ENCODE measurements around the gene SORCS3. TPM values are rescaled to one million over a fixed set of nuclear protein-coding genes. Genes with fewer than 3 reads are reported as not detected.

Gene SORCS3
- total RNA-seq, 2 experiments from 2014 or later: not detected

DNA sequence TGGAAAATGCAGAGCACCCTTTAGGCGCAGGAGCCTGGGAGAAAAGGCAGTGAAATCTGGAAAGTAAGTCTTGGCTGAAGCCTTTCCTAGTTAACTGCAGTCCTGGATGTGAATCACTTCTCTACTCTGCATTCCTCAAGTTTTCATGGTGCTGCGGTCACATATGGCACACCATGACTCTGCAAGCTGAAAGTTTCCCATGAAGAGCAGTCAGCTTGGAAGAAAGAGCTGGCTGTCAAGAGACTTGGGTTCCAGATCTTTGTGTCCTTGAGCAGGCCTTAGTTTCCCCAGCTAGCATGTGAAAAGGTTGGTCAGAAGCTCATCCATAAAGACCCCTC lies 548.3 kb downstream of the SORCS3 start:
- DNase-seq: no peak
- Mint-ChIP-seq H3K27me3 (no peaks in the 10 kb centered on the region), H3K36me3 (no peaks in the 10 kb centered on the region), H3K4me3 (no peak overlapping the region), H3K9me3 (ENCODE audit: low read depth) (no peaks in the 10 kb centered on the region), H3K4me1 (no peaks in the 10 kb centered on the region), H3K27ac (no peak overlapping the region)
- CTCF ChIA-PET: no interaction called here
- ATAC-seq: no peak

DNA sequence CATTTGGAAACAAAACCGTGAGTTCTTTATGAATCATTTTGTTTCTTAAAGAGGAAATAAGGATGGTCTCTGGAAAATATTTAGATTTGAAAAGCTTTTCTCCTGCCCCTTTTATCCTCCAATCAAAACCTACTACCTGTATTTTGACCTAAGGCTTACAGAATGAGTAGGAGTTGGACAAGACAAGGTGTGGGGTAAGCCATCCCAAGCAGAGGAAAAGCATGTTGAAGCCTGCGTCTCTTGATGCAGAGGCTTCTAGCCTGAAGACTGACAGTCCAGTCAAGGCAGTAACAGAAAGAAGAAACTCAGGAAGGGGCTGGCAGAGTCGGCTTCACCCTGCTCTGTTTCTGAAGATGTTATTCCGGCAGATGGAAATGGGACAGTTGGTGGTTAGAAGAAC lies 551.1 kb downstream of the SORCS3 start:
- Mint-ChIP-seq H3K36me3 (no peaks in the 10 kb centered on the region), H3K4me3 (no peak overlapping the region), H3K27me3 (no peaks in the 10 kb centered on the region), H3K27ac (no peak overlapping the region), H3K4me1 (no peaks in the 10 kb centered on the region), H3K9me3 (ENCODE audit: low read depth) (peaks cover 2% of the 10 kb centered on the region)
- DNase-seq (no peak), ATAC-seq (no peak)
- CTCF ChIA-PET: no interaction called here

DNA sequence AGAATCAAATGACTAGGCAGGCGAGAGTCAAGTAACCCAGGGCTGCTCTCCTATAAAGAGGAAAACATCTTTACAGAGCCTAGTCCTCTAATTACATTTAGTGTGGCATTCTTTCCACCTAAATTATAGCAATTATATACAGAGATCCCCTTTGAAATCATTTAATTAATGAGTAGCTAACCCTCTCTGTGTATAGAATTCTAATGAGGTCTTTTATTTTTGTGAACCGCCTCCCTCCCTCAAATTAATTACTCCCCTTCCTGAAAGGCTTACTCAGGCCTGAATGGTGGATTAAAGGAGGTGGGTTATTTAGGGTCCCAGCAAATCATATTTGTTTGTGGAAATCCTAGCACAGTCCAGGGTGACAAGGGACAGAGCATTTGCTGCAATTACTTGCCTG lies 551.8 kb downstream of the SORCS3 start:
- H3K4me1 Mint-ChIP-seq: no peaks in the 10 kb centered on the region
- H3K27ac Mint-ChIP-seq: no peak overlapping the region
- no peaks in the 10 kb centered on the region for H3K27me3 Mint-ChIP-seq
- peaks cover 2% of the 10 kb centered on the region for H3K9me3 Mint-ChIP-seq (ENCODE audit: low read depth)
- H3K4me3 Mint-ChIP-seq: no peak overlapping the region
- no peak for DNase-seq
- CTCF ChIA-PET: no interaction called here
- ATAC-seq: no peak
- no peaks in the 10 kb centered on the region for H3K36me3 Mint-ChIP-seq

DNA sequence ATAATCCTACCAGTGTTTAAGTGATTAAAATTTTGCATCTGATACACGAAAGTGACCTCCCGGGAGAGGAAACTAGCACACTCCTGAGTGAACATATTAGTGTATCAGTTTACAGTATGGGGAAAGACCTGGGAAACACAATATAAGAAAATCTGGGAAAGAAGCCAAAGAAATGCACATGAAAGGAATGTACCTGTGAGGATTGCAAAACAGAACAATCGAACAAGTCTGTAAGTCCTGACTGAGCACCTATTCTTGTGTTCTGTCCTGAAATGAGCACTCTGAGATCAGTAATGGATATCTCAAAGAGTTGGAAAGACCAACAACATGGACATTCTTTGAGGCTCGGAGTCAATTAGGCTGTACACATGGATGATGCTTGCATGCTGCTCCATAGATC lies 554.7 kb downstream of the SORCS3 start:
- H3K27ac Mint-ChIP-seq: no peak overlapping the region
- H3K4me3 Mint-ChIP-seq: no peak overlapping the region
- ATAC-seq (no peak), DNase-seq (no peak)
- no peaks in the 10 kb centered on the region for H3K27me3 Mint-ChIP-seq
- H3K9me3 Mint-ChIP-seq (ENCODE audit: low read depth): peaks cover 4% of the 10 kb centered on the region
- H3K4me1 Mint-ChIP-seq: no peaks in the 10 kb centered on the region
- CTCF ChIA-PET: no interaction called here
- no peaks in the 10 kb centered on the region for H3K36me3 Mint-ChIP-seq

DNA sequence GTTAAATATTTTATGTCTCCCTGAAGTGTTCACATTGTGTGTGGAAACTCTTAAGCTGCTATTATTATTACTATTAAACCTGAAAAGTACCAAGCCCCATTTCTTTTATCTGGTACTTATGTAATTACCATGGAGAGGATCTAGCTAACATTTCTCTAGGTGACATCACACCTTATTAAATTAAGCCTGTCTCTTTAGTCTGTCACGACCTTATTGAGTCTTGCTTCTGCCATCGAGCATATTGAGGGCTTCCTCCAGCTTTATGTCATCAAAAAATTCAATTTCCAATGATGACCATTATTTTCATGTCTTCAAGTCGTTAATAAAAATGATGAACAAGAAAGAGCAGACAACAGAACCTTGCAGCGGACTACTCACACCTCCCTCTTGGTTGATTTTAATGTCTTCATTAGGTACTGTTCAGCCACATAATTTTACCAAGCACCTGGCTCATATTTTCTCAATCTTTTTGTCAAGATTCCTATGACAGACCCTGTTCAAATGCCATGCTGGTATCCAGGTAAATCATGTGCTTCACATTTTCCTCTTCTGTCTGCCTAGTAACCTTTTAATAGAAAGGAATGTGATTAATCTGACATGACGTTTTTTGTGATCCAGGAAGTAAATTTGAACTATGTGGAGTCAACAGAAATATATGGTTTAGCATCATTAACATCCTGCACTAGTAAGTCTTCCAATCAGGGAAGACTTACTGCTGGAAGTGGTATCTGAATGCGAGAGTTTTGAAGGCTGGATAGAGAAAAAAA lies 556.7 kb downstream of the SORCS3 start:
- Mint-ChIP-seq H3K4me1 (no peaks in the 10 kb centered on the region), H3K9me3 (ENCODE audit: low read depth) (peaks cover 7% of the 10 kb centered on the region), H3K4me3 (no peak overlapping the region), H3K36me3 (no peaks in the 10 kb centered on the region), H3K27me3 (no peaks in the 10 kb centered on the region), H3K27ac (no peak overlapping the region)
- CTCF ChIA-PET: no interaction called here
- DNase-seq (no peak), ATAC-seq (no peak)

DNA sequence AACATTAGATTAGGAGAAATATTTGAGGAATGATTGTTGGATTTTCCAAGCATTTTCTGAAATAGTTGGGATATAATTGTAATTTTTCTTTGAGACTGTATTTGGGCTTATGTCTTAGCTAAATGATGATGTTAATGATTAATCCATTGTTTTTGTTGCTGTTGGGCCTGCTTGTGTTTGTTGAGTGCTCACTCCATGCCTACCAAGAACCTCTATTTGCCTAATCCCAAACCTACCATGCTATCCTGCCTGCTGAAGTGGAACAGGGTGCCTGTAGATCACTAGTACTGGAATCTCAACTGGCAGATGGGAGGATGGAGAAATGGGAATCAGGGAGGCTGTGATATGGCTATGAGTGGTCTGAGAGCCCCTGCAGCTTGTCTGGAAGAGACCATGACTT lies 565.5 kb downstream of the SORCS3 start:
- Mint-ChIP-seq H3K27me3 (no peaks in the 10 kb centered on the region), H3K36me3 (no peaks in the 10 kb centered on the region), H3K4me1 (no peaks in the 10 kb centered on the region), H3K9me3 (ENCODE audit: low read depth) (peaks cover 5% of the 10 kb centered on the region), H3K27ac (no peak overlapping the region), H3K4me3 (no peak overlapping the region)
- DNase-seq: no peak
- no peak for ATAC-seq
- CTCF ChIA-PET: no interaction called here

DNA sequence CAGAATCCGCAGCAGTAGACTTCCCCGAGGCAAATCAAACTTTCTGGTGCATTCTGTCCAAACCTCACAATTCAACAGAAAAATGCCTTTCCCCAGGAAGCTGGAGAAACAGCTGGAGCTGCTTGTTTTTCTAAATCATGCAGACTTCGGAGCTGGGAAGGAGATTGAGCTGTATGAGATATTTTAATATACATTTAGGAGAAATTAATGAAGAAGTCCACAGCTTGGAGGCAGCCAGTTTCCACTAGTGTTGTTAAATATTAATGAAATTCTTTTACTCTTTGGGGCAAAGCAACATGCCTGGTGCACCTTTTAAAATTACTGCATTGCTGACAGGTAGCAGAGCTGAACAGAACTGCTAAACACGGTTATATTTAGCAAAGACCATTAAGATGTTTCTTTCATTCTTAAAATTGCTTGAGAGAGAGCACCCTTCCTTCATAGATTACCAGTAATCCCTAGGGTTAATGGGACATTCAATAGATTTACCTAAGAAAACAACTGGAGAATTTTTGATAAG lies 566.4 kb downstream of the SORCS3 start:
- Mint-ChIP-seq H3K27ac (no peak overlapping the region), H3K36me3 (no peaks in the 10 kb centered on the region), H3K9me3 (ENCODE audit: low read depth) (peaks cover 2% of the 10 kb centered on the region), H3K4me1 (no peaks in the 10 kb centered on the region), H3K4me3 (no peak overlapping the region), H3K27me3 (no peaks in the 10 kb centered on the region)
- CTCF ChIA-PET: no interaction called here
- DNase-seq (no peak), ATAC-seq (no peak)

DNA sequence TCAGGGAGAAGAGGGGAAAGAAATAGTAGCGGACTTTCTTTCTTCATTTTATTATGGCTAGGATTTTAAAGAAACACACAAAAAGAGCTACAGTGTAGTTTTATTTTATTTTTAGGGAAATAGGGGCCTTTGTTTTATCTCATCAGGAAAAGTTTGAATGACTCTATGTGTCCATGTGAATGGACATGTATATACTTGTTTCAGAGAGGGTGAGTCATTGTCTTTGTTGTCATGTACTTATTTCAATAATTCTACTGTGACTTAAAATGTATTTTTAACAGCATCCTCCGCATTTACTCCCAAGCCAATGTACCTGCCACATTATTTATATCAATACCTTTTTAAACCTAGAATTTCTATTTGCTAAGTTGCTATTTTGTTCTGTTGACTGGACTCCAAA lies 569.5 kb downstream of the SORCS3 start:
- H3K27me3 Mint-ChIP-seq: no peaks in the 10 kb centered on the region

DNA sequence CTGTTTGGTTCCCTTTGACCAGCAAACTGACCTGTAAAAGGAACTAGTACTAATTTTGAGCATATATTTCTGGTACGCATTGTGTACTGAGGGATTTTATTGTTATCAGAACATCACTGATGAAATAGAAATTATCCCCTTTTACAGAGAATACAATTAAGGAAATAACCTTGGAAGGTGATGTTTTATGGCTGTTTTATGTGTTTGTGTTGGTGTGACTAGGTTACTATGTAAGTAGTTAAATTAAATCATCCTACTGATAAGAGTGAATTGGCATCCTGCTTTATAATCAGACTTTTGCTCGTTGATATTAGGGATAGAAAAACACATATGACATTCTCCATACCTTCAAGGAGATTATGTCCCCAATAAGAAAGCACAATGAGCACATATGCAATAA lies 596.6 kb downstream of the SORCS3 start:
- Mint-ChIP-seq H3K9me3 (ENCODE audit: low read depth) (no peaks in the 10 kb centered on the region), H3K4me3 (no peak overlapping the region), H3K27ac (no peak overlapping the region), H3K36me3 (no peaks in the 10 kb centered on the region), H3K4me1 (no peaks in the 10 kb centered on the region), H3K27me3 (no peaks in the 10 kb centered on the region)
- CTCF ChIA-PET: no interaction called here
- ATAC-seq (no peak), DNase-seq (no peak)

More for the DNA sequence above, 569.5 kb downstream of the SORCS3 start:
- Mint-ChIP-seq H3K9me3 (ENCODE audit: low read depth) (peaks cover 2% of the 10 kb centered on the region), H3K27ac (no peak overlapping the region), H3K36me3 (no peaks in the 10 kb centered on the region), H3K4me3 (no peak overlapping the region), H3K4me1 (no peaks in the 10 kb centered on the region)
- DNase-seq: no peak
- no peak for ATAC-seq
- CTCF ChIA-PET: no interaction called here

DNA sequence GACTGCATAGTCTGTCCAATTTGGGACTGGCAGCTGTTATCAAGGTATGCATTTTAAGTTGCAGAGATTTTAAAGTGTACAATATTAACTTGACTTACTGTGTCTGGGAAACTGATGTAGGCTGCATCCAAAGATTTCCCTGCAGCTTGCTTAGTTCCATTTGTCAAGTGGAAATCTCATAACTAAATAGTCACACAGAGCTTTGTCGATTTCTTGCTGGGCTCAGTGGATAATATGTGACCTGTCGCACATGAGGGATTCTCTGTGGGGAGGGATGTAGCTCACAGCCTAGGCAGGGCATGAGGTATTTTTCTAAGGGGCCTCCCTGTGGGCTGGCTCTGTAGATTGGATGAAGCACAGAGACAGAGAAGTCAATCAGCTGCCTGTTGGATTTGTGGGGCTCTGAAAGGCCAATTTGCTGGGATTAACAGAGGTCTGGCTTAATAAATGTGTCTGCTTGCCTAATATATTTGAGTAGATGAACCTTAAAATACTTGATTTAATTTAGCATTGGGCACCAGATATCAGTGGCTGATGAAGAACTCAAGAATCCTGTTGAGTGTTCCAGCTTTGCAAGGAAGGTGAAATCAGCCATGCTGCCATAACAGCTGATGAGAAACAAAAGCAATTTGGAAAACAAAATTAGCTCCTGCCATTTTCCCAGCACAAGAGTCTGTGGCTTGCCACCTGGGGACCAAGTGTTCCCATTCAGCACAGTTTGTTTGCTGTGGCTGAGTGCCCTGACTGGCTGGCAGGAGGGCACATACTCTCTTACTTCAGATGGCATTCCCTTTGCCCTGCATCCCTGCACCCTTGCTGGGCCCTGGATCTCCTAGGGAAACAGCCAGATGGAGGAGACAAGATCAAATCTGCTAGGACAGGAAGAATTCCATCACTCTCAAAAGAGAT lies 598.5 kb downstream of the SORCS3 start:
- Mint-ChIP-seq H3K9me3 (ENCODE audit: low read depth) (no peaks in the 10 kb centered on the region), H3K4me3 (no peak overlapping the region), H3K27ac (no peak overlapping the region), H3K27me3 (no peaks in the 10 kb centered on the region), H3K36me3 (no peaks in the 10 kb centered on the region), H3K4me1 (no peaks in the 10 kb centered on the region)
- DNase-seq: no peak
- CTCF ChIA-PET: no interaction called here
- no peak for ATAC-seq

DNA sequence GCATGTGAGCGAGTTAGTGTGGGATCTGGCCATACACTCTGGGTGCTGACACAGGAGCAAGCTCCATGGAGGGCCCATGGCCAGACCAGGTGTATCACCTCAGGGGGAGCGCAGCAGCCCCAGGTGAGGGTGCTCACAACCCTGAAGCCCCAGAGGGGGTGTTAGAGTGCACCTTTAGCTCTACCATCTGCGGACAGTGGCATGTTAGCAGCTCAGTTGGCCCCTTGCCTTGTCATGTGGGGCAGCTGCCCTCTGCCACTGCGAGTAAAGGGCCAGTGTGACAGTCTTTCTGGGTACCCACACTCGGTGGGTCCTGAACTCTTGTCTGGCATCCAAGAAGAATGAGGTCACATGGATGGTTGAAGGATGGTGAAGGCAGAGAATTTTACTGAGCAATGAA lies 600.2 kb downstream of the SORCS3 start:
- CTCF ChIA-PET: no interaction called here
- Mint-ChIP-seq H3K27me3 (no peaks in the 10 kb centered on the region), H3K4me3 (no peak overlapping the region), H3K4me1 (no peaks in the 10 kb centered on the region), H3K27ac (no peak overlapping the region), H3K9me3 (ENCODE audit: low read depth) (no peaks in the 10 kb centered on the region), H3K36me3 (no peaks in the 10 kb centered on the region)
- ATAC-seq (no peak), DNase-seq (no peak)

DNA sequence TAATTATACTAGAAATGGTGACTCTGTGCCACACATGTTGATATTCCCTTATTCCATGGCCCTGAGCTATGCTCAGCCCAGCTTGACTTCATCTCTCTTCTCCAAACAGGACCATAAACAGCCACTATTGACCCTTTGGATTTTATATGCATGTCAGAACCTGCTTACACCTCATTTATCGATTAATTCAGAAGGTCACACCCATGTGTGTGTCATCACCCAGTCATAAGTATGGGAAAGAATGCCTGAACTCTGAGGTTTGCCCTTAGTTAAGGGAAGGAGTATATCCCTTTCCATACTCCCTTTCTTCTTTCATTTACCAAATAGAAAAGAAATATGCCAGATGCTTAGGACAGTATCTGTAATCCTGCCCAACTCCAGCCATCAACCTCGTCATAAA lies 602.3 kb downstream of the SORCS3 start:
- no peak overlapping the region for H3K4me3 Mint-ChIP-seq
- H3K36me3 Mint-ChIP-seq: no peaks in the 10 kb centered on the region
- H3K27me3 Mint-ChIP-seq: no peaks in the 10 kb centered on the region
- H3K4me1 Mint-ChIP-seq: no peaks in the 10 kb centered on the region
- H3K27ac Mint-ChIP-seq: no peak overlapping the region
- CTCF ChIA-PET: no interaction called here
- DNase-seq (no peak), ATAC-seq (no peak)
- H3K9me3 Mint-ChIP-seq (ENCODE audit: low read depth): no peaks in the 10 kb centered on the region

DNA sequence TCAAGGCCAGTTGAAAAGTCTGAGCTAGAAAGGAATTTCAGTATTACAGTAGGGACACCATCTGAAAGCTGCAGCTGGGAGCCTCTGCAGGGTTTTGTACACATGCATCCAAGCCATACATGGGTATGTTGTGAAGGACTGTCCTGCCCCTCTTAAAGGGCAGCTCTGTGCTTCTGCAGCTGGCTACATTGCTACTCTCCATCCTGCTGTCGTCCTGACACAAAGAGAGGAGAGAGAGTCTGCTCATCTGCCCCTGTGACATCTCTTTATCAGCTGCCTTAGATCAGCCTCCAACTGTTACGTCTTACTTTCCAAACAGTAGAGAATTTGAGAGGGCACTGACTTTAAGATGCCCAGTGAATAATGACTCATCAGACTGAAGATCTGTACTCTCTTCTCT lies 602.7 kb downstream of the SORCS3 start:
- CTCF ChIA-PET: no interaction called here
- Mint-ChIP-seq H3K9me3 (ENCODE audit: low read depth) (no peaks in the 10 kb centered on the region), H3K4me1 (no peaks in the 10 kb centered on the region), H3K36me3 (no peaks in the 10 kb centered on the region), H3K27me3 (no peaks in the 10 kb centered on the region), H3K27ac (no peak overlapping the region), H3K4me3 (no peak overlapping the region)
- ATAC-seq: no peak
- DNase-seq: no peak

DNA sequence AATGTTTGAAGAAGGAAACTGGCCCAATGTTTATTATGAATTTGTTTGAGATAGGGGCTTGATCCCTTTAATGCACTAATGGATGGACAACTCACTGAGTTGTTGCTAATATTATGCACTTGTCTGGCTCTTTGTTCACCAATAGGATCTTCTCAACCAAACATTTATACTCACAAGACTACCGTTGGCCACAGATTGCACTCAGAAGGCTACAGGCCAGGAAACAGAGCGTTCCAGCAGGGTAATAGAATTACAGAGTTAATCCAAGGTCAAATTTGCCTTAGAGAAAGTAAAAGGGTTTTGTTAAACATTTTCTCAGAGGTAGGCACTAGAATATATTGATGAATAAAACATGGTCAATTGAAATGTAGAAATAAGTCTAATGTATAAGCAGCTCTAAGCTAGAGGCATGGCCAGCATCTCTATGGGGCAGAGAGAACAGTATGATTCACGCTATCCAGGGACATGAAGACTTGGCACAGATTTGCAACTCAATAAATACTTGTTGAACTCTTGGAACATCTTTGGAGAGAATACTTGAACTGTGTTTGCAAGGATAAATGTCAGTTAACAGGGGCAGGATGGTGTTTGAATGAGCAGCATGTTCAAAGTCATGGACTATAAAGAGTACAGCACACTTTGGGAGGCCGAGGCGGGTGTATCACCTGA lies 606.9 kb downstream of the SORCS3 start:
- DNase-seq (no peak), ATAC-seq (no peak)
- Mint-ChIP-seq H3K36me3 (no peaks in the 10 kb centered on the region), H3K4me1 (no peaks in the 10 kb centered on the region), H3K4me3 (no peak overlapping the region), H3K27me3 (no peaks in the 10 kb centered on the region), H3K27ac (no peak overlapping the region), H3K9me3 (ENCODE audit: low read depth) (no peaks in the 10 kb centered on the region)
- CTCF ChIA-PET: no interaction called here

Measured in activated CD8-positive, alpha-beta memory T cell treated with anti-CD3 and anti-CD28 coated beads, Interleukin-2, amount 10 ng/mL, durations not matched to agents 7 days and 5 days (primary cell).